ENCODE measurements around the gene EIF3K. TPM values are rescaled to one million over a fixed set of nuclear protein-coding genes. Genes with fewer than 3 reads are reported as not detected.
A peak's percentile ranks its signal among the peaks of the same experiment; 100 is the strongest.
"Not testable (repeated sequence)": the region's sequence is repeated elsewhere in the genome, so short reads cannot be mapped to it uniquely, and the experiment has no call there.

EIF3K gene, protein sequence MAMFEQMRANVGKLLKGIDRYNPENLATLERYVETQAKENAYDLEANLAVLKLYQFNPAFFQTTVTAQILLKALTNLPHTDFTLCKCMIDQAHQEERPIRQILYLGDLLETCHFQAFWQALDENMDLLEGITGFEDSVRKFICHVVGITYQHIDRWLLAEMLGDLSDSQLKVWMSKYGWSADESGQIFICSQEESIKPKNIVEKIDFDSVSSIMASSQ
- total RNA-seq (2014; rRNA removed; shearing (Covaris generic); ENCODE audit: low replicate concordance) = 642 and 878 TPM in 2 replicates

DNA sequence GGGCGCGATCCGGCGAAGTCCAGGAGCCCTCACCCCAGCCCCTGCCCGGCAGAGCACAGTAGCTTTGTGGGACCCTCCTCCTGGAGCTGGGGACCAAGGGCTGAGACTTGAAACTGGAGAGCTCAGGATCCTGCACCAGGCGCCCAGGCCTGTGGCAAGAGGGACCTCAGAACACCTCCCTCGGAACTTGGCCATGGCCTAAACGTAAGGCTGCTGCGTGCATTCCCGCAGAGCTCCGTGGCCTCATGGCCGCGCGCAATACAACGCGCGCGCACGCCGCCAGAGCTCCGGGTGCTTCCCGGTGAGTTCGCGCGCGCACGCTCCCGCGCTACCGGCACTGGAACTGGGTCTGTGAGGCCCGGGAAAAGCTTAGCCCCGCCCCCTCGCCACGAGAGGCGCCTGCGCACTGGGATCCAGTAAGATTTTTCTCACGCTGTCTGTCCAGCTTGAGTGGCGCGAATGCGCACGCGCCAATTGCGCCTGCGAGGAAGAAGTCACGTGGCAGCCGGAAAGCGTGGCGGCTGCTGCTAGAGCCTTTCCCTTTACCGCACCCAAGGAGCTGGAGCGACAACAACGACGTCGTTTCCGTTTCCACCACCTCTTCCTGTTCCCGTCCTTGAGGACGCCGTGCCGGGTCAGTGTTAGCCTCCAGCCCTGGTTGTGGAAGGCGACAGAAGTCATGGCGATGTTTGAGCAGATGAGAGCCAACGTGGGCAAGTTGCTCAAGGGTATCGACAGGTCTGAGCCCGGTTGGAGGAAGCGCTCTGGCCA, at the start of gene EIF3K:
Gene EIF3K (plus strand): TSS at position 599 of the 771 bp plus-strand sequence. CDS start 81 bp downstream, at position 680.
- peak; percentile 99 for DNase-seq (ENCODE audit: low read depth)
- in situ Hi-C loops (cut with HindIII; ENCODE audit: low pct_unique_long_range_greater_than_20kb, low sequenced_read_pairs) = no loop called here

DNA sequence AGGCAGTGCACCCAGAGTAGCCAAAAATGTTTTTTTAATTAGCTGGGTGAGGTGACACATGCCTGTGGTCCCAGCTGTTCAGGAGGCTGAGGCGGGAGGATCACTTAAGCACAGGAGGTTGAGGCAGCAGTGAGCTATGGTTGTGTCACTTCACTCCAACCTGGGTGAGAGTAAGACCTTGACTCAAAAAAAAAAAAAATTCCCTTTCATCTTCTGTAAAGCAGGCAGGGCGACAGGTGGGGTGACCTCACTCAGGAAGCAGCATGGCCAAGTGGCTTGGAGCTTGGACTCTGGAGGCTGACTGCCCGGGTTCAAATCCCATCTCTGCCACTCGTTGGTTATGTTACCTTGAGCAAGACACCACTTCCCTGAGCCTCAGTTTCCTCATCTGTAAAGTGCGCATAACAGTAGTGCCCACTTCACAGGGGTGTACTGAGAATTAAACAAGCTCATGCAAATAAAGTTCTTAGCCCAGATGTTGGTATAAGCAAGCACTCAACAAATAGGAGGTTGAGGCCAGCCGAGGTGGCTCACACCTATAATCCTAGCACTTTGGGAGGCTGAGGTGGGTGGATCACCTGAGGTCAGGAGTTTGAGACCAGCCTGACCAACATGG, 49.5 kb upstream of the EIF3K start:
- no peak for DNase-seq (ENCODE audit: low read depth)
- in situ Hi-C loops (cut with HindIII; ENCODE audit: low pct_unique_long_range_greater_than_20kb, low sequenced_read_pairs) = no loop called here

DNA sequence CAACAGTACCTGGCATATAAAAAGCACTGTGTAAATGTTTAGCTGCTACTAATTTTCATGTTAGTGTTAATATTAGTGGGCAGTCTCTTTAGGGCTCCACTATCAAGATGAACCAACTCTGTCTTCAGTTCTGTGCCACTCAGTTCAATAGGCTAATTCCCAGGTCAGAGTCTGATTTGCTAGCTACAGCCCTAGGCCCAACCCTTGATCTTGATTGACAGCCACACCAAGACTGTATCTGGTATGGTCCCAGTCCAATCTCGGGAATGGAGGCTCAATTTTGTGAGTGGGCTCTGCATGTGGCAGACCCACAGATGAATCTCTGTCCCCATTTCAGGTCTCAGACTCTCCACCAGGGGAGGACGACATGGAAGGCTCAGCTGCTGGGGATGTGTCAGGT, 47.3 kb upstream of the EIF3K start:
- in situ Hi-C loops (cut with HindIII; ENCODE audit: low pct_unique_long_range_greater_than_20kb, low sequenced_read_pairs) = no loop called here
- no peak for DNase-seq (ENCODE audit: low read depth)

DNA sequence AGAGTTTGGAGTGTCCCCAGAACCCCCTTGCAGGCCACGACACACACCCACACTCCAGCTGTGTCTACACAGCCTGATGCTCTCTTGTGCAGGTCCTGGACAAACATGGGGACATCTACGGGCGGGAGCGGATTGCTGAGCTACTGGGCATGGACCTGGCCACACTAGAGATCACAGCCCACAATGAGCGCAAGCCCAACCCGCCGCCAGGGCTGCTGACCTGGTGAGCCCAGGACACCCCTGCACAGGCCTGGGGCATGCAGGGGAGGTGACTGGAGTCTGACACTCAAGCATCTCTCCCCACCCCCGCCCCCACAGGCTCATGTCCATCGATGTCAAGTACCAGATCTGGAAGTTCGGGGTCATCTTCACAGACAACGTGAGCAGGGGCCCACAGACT, 41.2 kb upstream of the EIF3K start:
- DNase-seq (ENCODE audit: low read depth) = no peak
- in situ Hi-C loops (cut with HindIII; ENCODE audit: low pct_unique_long_range_greater_than_20kb, low sequenced_read_pairs) = no loop called here

DNA sequence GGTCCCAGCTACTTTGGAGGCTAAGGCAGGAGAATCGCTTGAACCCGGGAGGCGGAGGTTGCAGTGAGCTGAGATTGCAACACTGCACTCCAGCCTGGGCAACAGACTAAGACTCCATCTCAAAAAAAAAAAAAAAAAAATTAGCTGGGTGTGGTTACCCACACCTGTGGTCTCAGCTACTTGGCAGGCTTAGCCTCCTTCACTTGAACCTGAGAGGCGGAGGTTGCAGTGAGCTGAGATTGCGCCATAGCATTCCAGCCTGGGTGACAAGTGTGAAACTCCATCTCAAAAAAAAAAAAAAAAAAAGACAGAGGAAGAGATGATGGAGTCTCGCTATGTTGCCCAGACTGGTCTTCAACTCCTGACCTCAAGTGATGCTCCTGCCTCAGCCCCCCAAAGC, 39.7 kb upstream of the EIF3K start:
- DNase-seq (ENCODE audit: low read depth); in situ Hi-C loops (cut with HindIII; ENCODE audit: low pct_unique_long_range_greater_than_20kb, low sequenced_read_pairs): not testable (repeated sequence)

DNA sequence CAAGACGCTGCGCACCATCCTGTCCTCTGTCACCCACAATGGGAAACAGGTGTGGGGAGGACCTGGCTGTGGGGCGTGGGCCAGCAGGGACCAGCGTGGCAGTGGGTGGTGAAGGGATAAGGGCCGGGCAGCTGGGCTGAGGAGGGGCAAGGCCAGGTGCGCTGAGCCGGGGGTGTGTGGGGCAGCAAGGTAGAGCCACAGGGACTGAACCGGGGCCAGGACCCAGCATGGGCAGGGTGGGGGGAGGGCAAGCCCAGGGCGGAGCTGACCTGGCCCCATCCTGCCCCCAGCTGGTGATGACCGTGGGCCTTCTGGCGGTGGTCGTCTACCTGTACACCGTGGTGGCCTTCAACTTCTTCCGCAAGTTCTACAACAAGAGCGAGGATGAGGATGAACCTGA, 38.9 kb upstream of the EIF3K start:
- in situ Hi-C loops (cut with HindIII; ENCODE audit: low pct_unique_long_range_greater_than_20kb, low sequenced_read_pairs) = no loop called here
- DNase-seq (ENCODE audit: low read depth) = no peak

DNA sequence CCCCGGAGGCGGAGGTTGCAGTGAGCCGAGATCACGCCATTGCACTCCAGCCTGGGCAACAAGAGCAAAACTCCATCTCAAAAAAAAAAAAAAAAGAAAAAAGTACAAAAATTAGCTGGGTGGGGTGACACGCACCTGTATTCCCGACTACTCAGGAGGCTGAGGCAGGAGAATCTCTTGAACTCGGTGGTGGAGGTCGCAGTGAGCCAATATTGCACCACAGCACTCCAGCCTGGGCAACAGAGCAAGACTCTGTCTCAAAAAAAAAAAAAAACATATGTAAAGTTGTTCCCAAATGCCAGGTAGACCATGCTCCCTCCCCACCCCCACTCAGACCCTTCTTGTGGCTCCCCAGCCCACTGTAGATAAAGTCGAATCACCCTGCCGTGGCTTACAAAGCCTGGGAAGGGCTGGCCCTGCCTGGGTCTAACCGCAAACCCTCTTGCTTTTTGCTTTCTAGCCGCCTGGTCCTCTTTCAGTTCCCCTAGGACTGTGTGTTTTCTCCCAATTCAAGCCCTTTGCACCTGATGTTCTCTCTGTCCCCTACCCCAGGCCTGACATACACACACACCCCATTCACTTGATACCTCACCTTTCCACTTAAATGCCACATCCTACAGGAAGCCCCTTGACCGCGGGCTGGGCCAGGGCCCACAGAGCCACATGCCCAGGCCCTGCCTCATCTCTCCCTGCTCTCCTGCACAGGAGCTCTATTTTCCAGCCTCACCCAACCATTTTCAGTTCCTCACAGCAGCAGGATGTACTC, 35.6 kb upstream of the EIF3K start:
- no peak for DNase-seq (ENCODE audit: low read depth)
- in situ Hi-C loops (cut with HindIII; ENCODE audit: low pct_unique_long_range_greater_than_20kb, low sequenced_read_pairs) = no loop called here

DNA sequence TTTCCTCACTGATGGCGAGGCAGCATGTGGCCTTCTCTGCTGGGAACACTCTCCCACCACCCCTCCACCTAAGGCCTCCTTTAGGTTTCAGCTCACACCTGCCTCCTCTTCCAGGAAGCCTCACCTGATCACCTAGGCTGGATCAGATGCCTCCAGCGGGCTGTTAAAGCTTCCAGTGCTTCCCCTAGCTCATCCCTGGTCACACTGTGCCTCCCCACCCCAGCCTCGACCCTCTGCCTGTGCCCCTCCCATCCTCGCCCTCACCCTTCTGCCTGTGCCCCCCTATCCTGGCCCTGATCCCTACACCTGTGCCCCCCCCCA, 35.0 kb upstream of the EIF3K start:
- in situ Hi-C loops (cut with HindIII; ENCODE audit: low pct_unique_long_range_greater_than_20kb, low sequenced_read_pairs) = no loop called here
- DNase-seq (ENCODE audit: low read depth) = no peak

DNA sequence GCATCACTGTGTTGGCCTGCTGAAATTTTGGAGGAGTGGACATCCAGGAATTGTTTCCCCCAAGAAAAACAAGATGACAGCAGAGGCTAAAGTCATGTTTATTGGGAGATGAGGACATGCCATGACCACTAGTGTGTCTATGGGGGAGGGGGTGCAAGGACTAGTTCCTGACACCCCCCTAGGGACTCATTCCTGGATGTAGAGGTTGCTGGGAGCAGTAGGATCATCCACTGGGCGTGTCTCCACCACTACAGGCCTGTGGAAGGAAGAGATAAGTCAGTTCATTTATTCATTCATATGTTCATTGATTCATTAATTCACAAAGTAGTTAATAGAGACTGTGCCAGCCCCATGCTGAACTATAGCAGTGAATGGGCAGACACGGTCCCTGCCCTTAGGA, 31.4 kb upstream of the EIF3K start:
- in situ Hi-C loops (cut with HindIII; ENCODE audit: low pct_unique_long_range_greater_than_20kb, low sequenced_read_pairs) = no loop called here
- DNase-seq (ENCODE audit: low read depth) = no peak

DNA sequence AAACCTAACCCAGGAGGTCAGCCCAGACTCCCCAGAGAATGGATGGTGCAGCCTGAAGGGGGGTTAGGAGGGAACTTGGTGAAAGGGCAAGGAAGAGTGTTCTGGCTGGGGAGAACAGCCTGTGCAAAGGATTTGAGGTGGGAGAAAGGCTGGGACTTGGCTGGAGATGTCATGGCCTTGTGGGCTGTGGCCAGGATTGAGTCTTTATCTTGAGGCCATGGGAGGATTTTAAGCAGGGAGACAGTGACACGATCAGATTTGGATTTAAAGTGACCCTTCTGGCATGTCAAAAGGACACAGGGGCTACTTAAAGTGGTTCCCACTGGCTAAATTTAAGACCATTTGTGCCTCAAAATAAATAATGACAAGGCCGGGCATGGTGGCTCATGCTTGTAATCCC, 30.9 kb upstream of the EIF3K start:
- in situ Hi-C loops (cut with HindIII; ENCODE audit: low pct_unique_long_range_greater_than_20kb, low sequenced_read_pairs) = no loop called here
- DNase-seq (ENCODE audit: low read depth) = no peak

DNA sequence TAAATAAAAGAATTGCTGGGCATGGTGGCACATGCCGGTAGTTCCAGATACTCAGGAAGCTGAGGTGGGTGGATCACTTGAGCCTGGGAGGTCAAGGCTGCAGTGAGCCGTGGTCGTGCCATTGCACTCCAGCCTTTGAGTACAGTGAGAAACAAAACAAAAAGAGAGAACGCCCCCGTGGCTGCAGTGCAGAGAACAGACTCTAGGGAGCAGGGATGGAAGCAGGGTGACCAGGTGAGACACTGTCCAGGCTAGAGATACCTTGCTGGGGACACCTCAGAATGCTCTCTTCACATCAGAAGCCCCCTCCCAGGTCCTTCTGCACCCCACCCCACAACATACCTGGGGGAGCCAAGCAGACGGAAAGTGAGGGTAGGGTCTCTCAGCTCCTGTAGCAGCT, 26.0 kb upstream of the EIF3K start:
- no peak for DNase-seq (ENCODE audit: low read depth)
- in situ Hi-C loops (cut with HindIII; ENCODE audit: low pct_unique_long_range_greater_than_20kb, low sequenced_read_pairs) = no loop called here

DNA sequence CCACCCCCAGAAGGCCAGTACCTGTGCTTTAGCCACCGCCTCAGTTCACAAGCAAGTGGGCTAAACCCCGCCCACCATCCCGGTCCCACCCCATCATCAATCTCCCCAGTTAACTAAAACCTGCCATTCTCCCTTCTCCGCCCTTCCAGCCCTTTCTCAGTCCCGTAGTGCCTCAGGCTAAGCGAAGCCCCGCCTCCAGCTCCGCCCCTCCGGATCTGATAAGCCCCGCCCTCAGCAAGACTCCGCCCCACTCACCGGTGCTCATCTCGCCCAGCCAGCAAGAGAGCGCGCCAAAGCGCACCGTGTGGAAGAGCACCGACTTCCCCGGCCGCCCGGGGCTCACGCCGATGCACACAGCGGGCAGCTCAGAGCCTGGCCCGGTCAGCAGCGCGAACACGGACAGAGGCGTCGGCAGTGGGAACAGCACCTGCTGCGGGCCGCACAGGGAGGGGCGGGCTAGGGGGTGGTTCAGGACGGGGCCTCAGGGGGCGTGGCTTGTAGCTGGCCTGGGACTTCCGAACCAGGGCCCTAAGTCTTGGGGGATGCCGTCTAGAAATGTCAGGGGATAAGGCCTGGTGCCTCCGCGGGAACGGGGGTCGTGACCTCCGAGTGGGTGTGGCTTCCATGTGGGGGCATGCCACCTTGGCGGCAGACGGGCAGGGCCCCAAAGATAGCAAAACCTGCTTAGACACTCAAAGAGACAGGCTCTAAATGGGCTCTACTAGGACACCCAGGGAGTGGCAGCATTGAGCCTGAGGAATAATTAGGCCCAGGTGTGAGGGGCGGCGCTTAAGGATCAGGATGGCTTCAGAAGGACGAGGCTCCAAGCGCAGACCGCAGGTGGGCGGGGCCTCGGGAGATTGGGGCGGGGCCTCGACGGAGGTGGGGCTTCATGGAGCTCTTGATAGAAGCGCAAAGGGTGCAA, 22.7 kb upstream of the EIF3K start:
- in situ Hi-C loops (cut with HindIII; ENCODE audit: low pct_unique_long_range_greater_than_20kb, low sequenced_read_pairs) = no loop called here
- peak; percentile 90 for DNase-seq (ENCODE audit: low read depth)

DNA sequence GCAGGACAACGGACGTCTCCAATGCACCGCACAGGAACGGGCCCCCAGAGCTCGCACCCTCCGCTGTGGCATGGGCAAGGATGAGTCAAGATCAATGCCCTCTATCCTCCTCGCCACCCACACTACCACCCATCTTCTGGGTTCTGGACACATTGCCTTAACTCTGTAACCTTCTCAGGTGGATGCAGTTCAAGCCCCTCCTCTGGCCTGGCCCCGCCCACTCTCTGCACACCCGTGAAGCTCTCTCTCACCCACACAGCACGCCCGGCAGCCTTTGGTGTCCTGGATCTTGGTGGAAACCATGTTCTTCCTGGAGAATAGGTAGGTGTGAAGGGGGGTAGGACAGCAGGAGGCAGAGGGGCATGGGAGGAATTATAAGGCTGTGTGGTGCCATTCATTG, 21.9 kb upstream of the EIF3K start:
- in situ Hi-C loops (cut with HindIII; ENCODE audit: low pct_unique_long_range_greater_than_20kb, low sequenced_read_pairs) = no loop called here

DNA sequence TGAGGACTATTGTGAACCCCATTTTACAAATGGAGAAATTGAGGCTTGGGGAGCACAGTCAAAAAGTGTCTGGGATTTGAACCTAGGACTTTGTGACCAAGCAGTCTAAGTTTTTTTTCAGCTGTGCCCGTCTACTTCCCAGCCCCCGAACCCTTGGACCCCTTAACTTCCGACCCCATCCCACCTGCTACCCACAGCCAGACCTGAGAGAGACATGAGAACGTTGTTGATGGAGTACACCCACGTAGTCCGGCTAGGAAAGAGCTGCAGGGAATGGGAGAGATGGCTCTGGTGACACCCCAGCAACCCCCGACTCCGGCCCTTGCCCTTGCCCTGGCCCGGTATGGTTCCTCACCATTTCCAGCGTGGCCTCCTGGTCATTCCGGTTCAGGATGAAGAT, 19.3 kb upstream of the EIF3K start:
- no peak for DNase-seq (ENCODE audit: low read depth)
- in situ Hi-C loops (cut with HindIII; ENCODE audit: low pct_unique_long_range_greater_than_20kb, low sequenced_read_pairs) = no loop called here

More for the DNA sequence above, 21.9 kb upstream of the EIF3K start:
- DNase-seq (ENCODE audit: low read depth) = no peak

DNA sequence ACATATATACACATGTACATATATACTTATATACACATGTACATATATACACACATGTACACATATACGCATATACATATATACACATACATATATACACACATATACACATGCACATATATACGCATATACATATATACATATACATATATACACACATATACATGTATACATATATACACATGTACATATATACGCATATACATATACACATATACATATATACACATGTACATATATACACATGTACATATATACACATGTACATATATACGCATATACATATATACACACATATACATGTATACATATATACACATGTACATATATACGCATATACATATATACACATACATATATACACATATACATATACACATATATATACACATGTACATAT, 16.1 kb upstream of the EIF3K start:
- DNase-seq (ENCODE audit: low read depth); in situ Hi-C loops (cut with HindIII; ENCODE audit: low pct_unique_long_range_greater_than_20kb, low sequenced_read_pairs): not testable (repeated sequence)

DNA sequence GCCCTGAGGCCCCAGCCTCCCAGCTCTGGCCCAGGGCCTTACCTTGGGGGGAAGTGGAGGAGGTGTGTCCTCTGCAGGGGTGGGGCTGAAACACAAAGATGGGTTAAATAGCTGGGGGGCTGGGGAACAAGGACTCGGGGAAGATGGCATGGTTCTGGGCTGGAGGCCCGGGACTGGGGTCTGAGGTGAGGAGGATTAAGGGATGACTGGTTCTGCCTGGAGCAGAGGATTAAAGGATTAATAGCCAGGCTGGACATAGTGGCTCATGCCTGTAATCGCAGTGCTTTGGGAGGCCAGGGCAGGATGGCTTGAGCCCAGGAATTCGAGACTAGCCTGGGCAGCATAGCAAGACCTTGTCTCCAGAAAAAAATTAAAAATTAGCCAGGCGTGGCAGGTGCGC, 12.9 kb upstream of the EIF3K start:
- in situ Hi-C loops (cut with HindIII; ENCODE audit: low pct_unique_long_range_greater_than_20kb, low sequenced_read_pairs) = no loop called here
- no peak for DNase-seq (ENCODE audit: low read depth)

DNA sequence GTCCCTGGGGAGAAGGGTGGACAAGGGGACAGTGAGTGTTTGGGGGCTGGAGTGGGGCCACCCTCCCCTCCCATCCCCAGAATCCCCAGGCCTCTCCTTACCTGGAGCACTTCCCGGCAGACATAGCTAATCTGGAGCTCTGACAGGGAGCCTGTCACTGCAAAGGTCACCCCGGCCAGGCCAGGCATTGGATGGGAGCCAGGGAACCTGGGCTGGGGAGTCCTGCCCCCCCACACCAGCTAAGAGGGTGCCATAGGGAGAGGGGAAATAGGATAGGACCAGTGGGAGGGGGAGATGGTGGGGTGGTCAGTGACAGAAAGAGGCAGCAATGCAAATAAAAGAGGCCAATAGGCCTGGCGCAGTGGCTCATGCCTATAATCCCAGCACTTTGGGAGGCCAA, 4.7 kb upstream of the EIF3K start:
- in situ Hi-C loops (cut with HindIII; ENCODE audit: low pct_unique_long_range_greater_than_20kb, low sequenced_read_pairs) = no loop called here
- DNase-seq (ENCODE audit: low read depth) = no peak

DNA sequence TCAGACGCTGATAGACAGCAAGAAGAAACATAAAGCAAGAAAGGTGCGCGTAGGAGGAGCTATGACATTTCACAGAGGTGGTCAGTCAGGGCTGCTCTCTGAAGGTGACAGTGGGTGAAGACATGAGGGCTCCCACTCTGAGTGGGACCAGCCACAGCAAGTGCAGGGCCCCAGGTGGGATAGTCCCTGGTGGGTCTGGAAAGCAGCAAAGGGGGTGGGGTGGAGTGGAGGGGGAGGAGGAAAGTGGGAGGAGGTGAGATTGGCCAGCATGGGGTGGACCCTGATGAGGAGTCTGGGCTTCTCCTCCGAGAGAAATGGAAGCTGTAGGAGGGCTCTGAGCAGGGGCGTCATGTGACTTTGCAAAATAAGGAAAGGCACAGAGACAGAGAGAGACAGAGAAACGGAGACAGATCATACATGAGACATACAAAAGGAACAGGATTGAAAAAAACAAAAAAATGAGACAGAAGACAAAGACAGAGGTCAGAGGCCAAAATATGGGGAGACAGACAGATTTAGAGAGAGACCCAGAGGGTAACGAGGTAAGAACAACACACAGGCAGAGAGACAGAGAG, 3.9 kb upstream of the EIF3K start:
- in situ Hi-C loops (cut with HindIII; ENCODE audit: low pct_unique_long_range_greater_than_20kb, low sequenced_read_pairs) = no loop called here
- no peak for DNase-seq (ENCODE audit: low read depth)

All from Caki2 (cell line).